ENCODE data around the gene GALNT18. TPM values are rescaled to one million over a fixed set of nuclear protein-coding genes. Genes with fewer than 3 reads are reported as not detected.

GALNT18 gene
- total RNA-seq, 3 donors from 2014 or later (not counting 1 experiment from before 2014, with no cell fraction given), result 0.18 to 0.42 (median 0.38) TPM

- Histone ChIP-seq H3K27me3 (ENCODE audit: control insufficient read depth, insufficient read depth, low read length) (no peaks in the 10 kb centered on the region), H3K36me3 (ENCODE audit: control insufficient read depth, insufficient read depth, low read length) (no peaks in the 10 kb centered on the region), H3K9me3 (ENCODE audit: control insufficient read depth, insufficient read depth, low read length) (no peaks in the 10 kb centered on the region), H3K4me1 (ENCODE audit: control insufficient read depth, insufficient read depth, low read length) (no peaks in the 10 kb centered on the region), H3K27ac (ENCODE audit: low read length) (no peak overlapping the region), H3K4me3 (ENCODE audit: low read length) (no peak overlapping the region)
- Mint-ChIP-seq H3K27ac (no peak overlapping the region), H3K4me3 (no peak overlapping the region), H3K27me3 (ENCODE audit: low read depth in 2 of 2) (peaks cover 2 to 16% of the 10 kb centered on the region in 2 donors), H3K4me1 (no peaks in the 10 kb centered on the region), H3K9me3 (no peaks in the 10 kb centered on the region), H3K36me3 (no peaks in the 10 kb centered on the region)
- no peak for TF ChIP-seq CTCF (IDR thresholded peaks at IDR 0.05)
- intact Hi-C loops (cut with micrococcal nuclease), result no loop called here
- DNase-seq, result no peak
- no peak for ATAC-seq
- WGBS (ENCODE audit: insufficient coverage), result 85% methylated on average over 3 of the region's 3 CpGs
These were observed 240.9 kb downstream of the GALNT18 start for GRCh38 chr11:11380883-11381282.

GRCh38 chr11:11380340-11380739 lies 241.5 kb downstream of the GALNT18 start:
- no peaks in the 10 kb centered on the region for H3K27me3 ChIP-seq (ENCODE audit: control insufficient read depth, insufficient read depth, low read length)
- H3K9me3 Mint-ChIP-seq, result no peaks in the 10 kb centered on the region
- no peaks in the 10 kb centered on the region for H3K9me3 ChIP-seq (ENCODE audit: control insufficient read depth, insufficient read depth, low read length)
- H3K4me3 Mint-ChIP-seq, result no peak overlapping the region
- ATAC-seq, result no peak
- no peak overlapping the region for H3K4me3 ChIP-seq (ENCODE audit: low read length)
- no peak for TF ChIP-seq CTCF (IDR thresholded peaks at IDR 0.05)
- no peaks in the 10 kb centered on the region for H3K36me3 Mint-ChIP-seq
- intact Hi-C loops (cut with micrococcal nuclease), result no loop called here
- WGBS (ENCODE audit: insufficient coverage), result 95% methylated on average over 2 of the region's 2 CpGs
- no peaks in the 10 kb centered on the region for H3K4me1 Mint-ChIP-seq
- no peak overlapping the region for H3K27ac ChIP-seq (ENCODE audit: low read length)
- H3K36me3 ChIP-seq (ENCODE audit: control insufficient read depth, insufficient read depth, low read length), result no peaks in the 10 kb centered on the region
- H3K27ac Mint-ChIP-seq, result no peak overlapping the region
- no peaks in the 10 kb centered on the region for H3K4me1 ChIP-seq (ENCODE audit: control insufficient read depth, insufficient read depth, low read length)
- no peak for DNase-seq
- H3K27me3 Mint-ChIP-seq (ENCODE audit: low read depth in 2 of 2), result peaks cover 2 to 16% of the 10 kb centered on the region in 2 donors

- Mint-ChIP-seq H3K27ac (no peak overlapping the region), H3K4me3 (no peak overlapping the region)
- WGBS (ENCODE audit: insufficient coverage), result 92% methylated on average over 3 of the region's 3 CpGs
These were observed 242.1 kb downstream of the GALNT18 start for GRCh38 chr11:11379661-11380060.

More at GRCh38 chr11:11379661-11380060, 242.1 kb downstream of the GALNT18 start:
- Mint-ChIP-seq H3K27me3 (ENCODE audit: low read depth in 2 of 2) (peaks cover 2 to 16% of the 10 kb centered on the region in 2 donors), H3K36me3 (no peaks in the 10 kb centered on the region), H3K4me1 (no peaks in the 10 kb centered on the region), H3K9me3 (no peaks in the 10 kb centered on the region)
- TF ChIP-seq CTCF (IDR thresholded peaks at IDR 0.05), result no peak
- H3K27ac ChIP-seq (ENCODE audit: low read length), result no peak overlapping the region
- intact Hi-C loops (cut with micrococcal nuclease), result no loop called here
- no peak overlapping the region for H3K4me3 ChIP-seq (ENCODE audit: low read length)
- DNase-seq (no peak), ATAC-seq (no peak)
- no peaks in the 10 kb centered on the region for H3K36me3 ChIP-seq (ENCODE audit: control insufficient read depth, insufficient read depth, low read length)
- H3K9me3 ChIP-seq (ENCODE audit: control insufficient read depth, insufficient read depth, low read length), result no peaks in the 10 kb centered on the region
- no peaks in the 10 kb centered on the region for H3K27me3 ChIP-seq (ENCODE audit: control insufficient read depth, insufficient read depth, low read length)
- H3K4me1 ChIP-seq (ENCODE audit: control insufficient read depth, insufficient read depth, low read length), result no peaks in the 10 kb centered on the region

Data from natural killer cell (primary cell).